H9 (cell line): ENCODE measurements around the gene SERPINB10. TPM values are rescaled to one million over a fixed set of nuclear protein-coding genes. Genes with fewer than 3 reads are reported as not detected.

ENCODE experiments used
- DNase-seq: peaks from one replicate; pipeline ENCODE4 v3.0.0-alpha.2; 2017
- H2AFZ ChIP-seq: one replicate; pipeline ENCODE4 v1.6.1; 2013; ENCODE audit warnings: mild to moderate bottlenecking, low read length, control low read depth, moderate library complexity
- H2AK5ac ChIP-seq: 2 replicates; pipeline ENCODE4 v1.6.1; 2013; ENCODE audit warnings: low read length, control low read depth, mixed read lengths; ENCODE audit not compliant: insufficient read length
- H2BK120ac ChIP-seq: one replicate; pipeline ENCODE4 v1.6.1; 2013; ENCODE audit warnings: low read depth, mild to moderate bottlenecking, low read length, control low read depth, inconsistent platforms; ENCODE audit not compliant: poor library complexity, severe bottlenecking
- H2BK12ac ChIP-seq: 2 replicates; pipeline ENCODE4 v1.6.1; 2013; ENCODE audit warnings: low read length, control low read depth, mixed read lengths, low read depth; ENCODE audit not compliant: insufficient read length
- H2BK15ac ChIP-seq: 2 replicates; pipeline ENCODE4 v1.6.1; 2013; ENCODE audit warnings: low read depth, low read length, control low read depth
- H2BK20ac ChIP-seq: one replicate; pipeline ENCODE4 v1.6.1; 2013; ENCODE audit warnings: low read depth, mild to moderate bottlenecking, low read length, control low read depth, inconsistent platforms; ENCODE audit not compliant: poor library complexity, severe bottlenecking
- H2BK5ac ChIP-seq: 2 replicates; pipeline ENCODE4 v1.6.1; 2013; ENCODE audit warnings: low read length, control low read depth, mixed read lengths; ENCODE audit not compliant: insufficient read length
- H3K14ac ChIP-seq: 2 replicates; pipeline ENCODE4 v1.6.1; 2013; ENCODE audit warnings: low read length, control low read depth; ENCODE audit not compliant: insufficient read depth
- H3K18ac ChIP-seq: 2 replicates; pipeline ENCODE4 v1.6.1; 2013; ENCODE audit warnings: low read depth, mild to moderate bottlenecking, mixed read lengths, low read length, control low read depth; ENCODE audit not compliant: insufficient read length
- H3K23ac ChIP-seq: 2 replicates; pipeline ENCODE4 v1.6.1; 2013; ENCODE audit warnings: low read length, control low read depth, mixed read lengths, low read depth; ENCODE audit not compliant: insufficient read length
- H3K23me2 ChIP-seq: 2 replicates; pipeline ENCODE4 v1.6.1; 2013; ENCODE audit warnings: low read depth, mild to moderate bottlenecking, mixed read lengths, low read length, control low read depth; ENCODE audit not compliant: insufficient read length, poor library complexity, severe bottlenecking
- H3K27ac ChIP-seq: 2 replicates; pipeline ENCODE4 v1.5.1; 2013; ENCODE audit warnings: low read length, control low read depth, mixed read lengths, low read depth; ENCODE audit not compliant: insufficient read length
- H3K27me3 ChIP-seq: 2 replicates; pipeline ENCODE4 v1.6.1; 2013; ENCODE audit warnings: low read length, control low read depth, inconsistent platforms; ENCODE audit not compliant: insufficient read depth
- H3K4ac ChIP-seq: 2 replicates; pipeline ENCODE4 v1.6.1; 2013; ENCODE audit warnings: low read depth, mild to moderate bottlenecking, control low read depth, inconsistent platforms, low read length, moderate library complexity
- H3K4me1 ChIP-seq: 2 replicates; pipeline ENCODE4 v1.6.1; 2013; ENCODE audit warnings: low read length, control low read depth, inconsistent platforms; ENCODE audit not compliant: insufficient read depth
- H3K4me2 ChIP-seq: 2 replicates; pipeline ENCODE4 v1.6.1; 2013; ENCODE audit warnings: low read length, control low read depth, mixed read lengths; ENCODE audit not compliant: insufficient read length, insufficient read depth
- H3K56ac ChIP-seq: 2 replicates; pipeline ENCODE4 v1.6.1; 2013; ENCODE audit warnings: low read depth, mild to moderate bottlenecking, mixed read lengths, low read length, control low read depth; ENCODE audit not compliant: insufficient read length
- H3K79me1 ChIP-seq: 2 replicates; pipeline ENCODE4 v1.6.1; 2013; ENCODE audit warnings: low read depth, mild to moderate bottlenecking, moderate library complexity, low read length, control low read depth, inconsistent platforms; ENCODE audit not compliant: insufficient read depth, poor library complexity, severe bottlenecking
- H3K79me2 ChIP-seq: 2 replicates; pipeline ENCODE4 v1.6.1; 2013; ENCODE audit warnings: low read length, control low read depth, inconsistent platforms; ENCODE audit not compliant: insufficient read depth
- H3K9ac ChIP-seq: 2 replicates; pipeline ENCODE4 v1.6.1; 2013; ENCODE audit warnings: low read length, control low read depth, mixed read lengths; ENCODE audit not compliant: insufficient read length; ENCODE audit errors: extremely low read depth
- H3K9me3 ChIP-seq: one replicate; pipeline ENCODE4 v1.6.1; 2013; ENCODE audit warnings: low read depth, low read length, inconsistent platforms; ENCODE audit not compliant: control insufficient read depth
- H3T11ph ChIP-seq: one replicate; pipeline ENCODE4 v1.6.1; 2013; ENCODE audit warnings: mild to moderate bottlenecking, low read length, control low read depth, inconsistent platforms
- H4K20me1 ChIP-seq: one replicate; pipeline ENCODE4 v1.6.1; 2013; ENCODE audit not compliant: control insufficient read depth, insufficient read length, insufficient read depth
- H4K5ac ChIP-seq: 2 replicates; pipeline ENCODE4 v1.6.1; 2013; ENCODE audit warnings: low read depth, mild to moderate bottlenecking, mixed read lengths, low read length, control low read depth; ENCODE audit not compliant: insufficient read length
- H4K8ac ChIP-seq: replicated peaks from 2 replicates; pipeline ENCODE4 v1.6.1; 2013; ENCODE audit warnings: low read length, control low read depth, mixed read lengths, low read depth; ENCODE audit not compliant: insufficient read length
- H4K91ac ChIP-seq: 2 replicates; pipeline ENCODE4 v1.6.1; 2013; ENCODE audit warnings: low read depth, mild to moderate bottlenecking, moderate library complexity, mixed read lengths, low read length, control low read depth; ENCODE audit not compliant: insufficient read length
- H3K27ac Mint-ChIP-seq, 3 experiments: 2 replicates in 2 of 3; 3 replicates in 1 of 3; pipeline ENCODE4 v1.8.0; 2020 to 2021; ENCODE audit warnings: mixed read lengths in 3 of 3, mild to moderate bottlenecking in 1 of 3, moderate library complexity in 1 of 3
- H3K27me3 Mint-ChIP-seq: 2 replicates; pipeline ENCODE4 v1.8.0; 2021; ENCODE audit warnings: low read depth, mild to moderate bottlenecking, moderate library complexity, mixed read lengths
- H3K36me3 Mint-ChIP-seq, 3 experiments: 2 replicates in 2 of 3; 3 replicates in 1 of 3; pipeline ENCODE4 v1.8.0; 2020 to 2021; ENCODE audit warnings: low read depth in 3 of 3, mixed read lengths in 3 of 3; ENCODE audit not compliant: insufficient read depth in 1 of 3
- H3K4me1 Mint-ChIP-seq, 2 experiments: 2 replicates each; pipeline ENCODE4 v1.8.0; 2020; ENCODE audit warnings: mixed read lengths in 2 of 2
- H3K4me3 Mint-ChIP-seq, 2 experiments: 2 replicates in 1 of 2; 3 replicates in 1 of 2; pipeline ENCODE4 v1.8.0; 2020 to 2021; ENCODE audit warnings: mild to moderate bottlenecking in 2 of 2, mixed read lengths in 2 of 2, moderate library complexity in 1 of 2
- H3K9me3 Mint-ChIP-seq, 2 experiments: 2 replicates in 1 of 2; 3 replicates in 1 of 2; pipeline ENCODE4 v1.8.0; 2020; ENCODE audit warnings: mild to moderate bottlenecking in 2 of 2, mixed read lengths in 2 of 2, moderate library complexity in 1 of 2
- WGBS: extraction: QIAGEN DNeasy Blood & Tissue Kit; methylation state at CpG from one replicate; pipeline ENCODE4 v1.1.7; 2013; ENCODE audit warnings: missing lambda C conversion rate, low lambda C conversion rate, mixed read lengths; ENCODE audit not compliant: insufficient read length; ENCODE audit errors: extremely low coverage; 5-methylcytosine and 5-hydroxymethylcytosine counted together
- total RNA-seq: library from RNA; stranded (reverse); gene quantifications from 2 replicates; pipeline ENCODE4 v1.2.1, GENCODE V29; 2021
- TF ChIP-seq, protein P1 (sequence below): fragments of 200-600 bp; sonication (generic); conservative IDR thresholded peaks from 3 replicates; pipeline ENCODE4 v1.8.0; 2021; ENCODE audit warnings: antibody characterized with exemption, mild to moderate bottlenecking

The SERPINB10 gene
- total RNA-seq, 1 experiment from 2014 or later = not detected

DNA sequence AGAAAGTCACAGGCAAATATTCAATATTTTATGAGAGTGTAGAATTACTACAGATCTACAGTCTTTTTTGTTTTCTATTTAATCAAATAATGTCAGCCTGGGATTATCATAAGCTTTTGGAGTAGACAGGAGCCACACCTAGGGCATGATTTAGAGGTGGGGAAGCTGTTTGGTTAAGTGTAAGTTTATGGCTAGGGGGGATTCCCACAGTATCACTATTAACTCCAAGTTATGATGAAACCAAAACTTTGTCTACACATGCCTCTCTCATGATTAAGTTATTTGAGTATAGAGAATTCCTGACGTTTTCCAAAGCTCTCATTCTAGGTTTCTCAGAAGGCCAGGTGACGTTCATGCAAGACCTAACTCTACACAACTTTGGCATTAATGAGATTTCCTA is 2.1 kb downstream of the SERPINB10 start:
- DNase-seq = no peak
- Mint-ChIP-seq H3K9me3 (peaks cover 0 to 11% of the 10 kb centered on the region in 2 experiments; a peak in 4 of 5 replicates), H3K27ac (no peak overlapping the region), H3K4me3 (no peak overlapping the region), H3K36me3 (peaks cover 0 to 8% (median 0%) of the 10 kb centered on the region in 3 experiments; a peak in 4 of 7 replicates), H3K4me1 (peaks cover 7 to 11% of the 10 kb centered on the region in 2 experiments), H3K27me3 (no peaks in the 10 kb centered on the region)
- no peak overlapping the region for H3K23ac ChIP-seq
- H3K27me3 ChIP-seq = no peaks in the 10 kb centered on the region
- H3K56ac ChIP-seq = no peak overlapping the region
- H3K4me1 ChIP-seq = no peaks in the 10 kb centered on the region
- no peak overlapping the region for H4K5ac ChIP-seq
- TF ChIP-seq, protein P1, sequence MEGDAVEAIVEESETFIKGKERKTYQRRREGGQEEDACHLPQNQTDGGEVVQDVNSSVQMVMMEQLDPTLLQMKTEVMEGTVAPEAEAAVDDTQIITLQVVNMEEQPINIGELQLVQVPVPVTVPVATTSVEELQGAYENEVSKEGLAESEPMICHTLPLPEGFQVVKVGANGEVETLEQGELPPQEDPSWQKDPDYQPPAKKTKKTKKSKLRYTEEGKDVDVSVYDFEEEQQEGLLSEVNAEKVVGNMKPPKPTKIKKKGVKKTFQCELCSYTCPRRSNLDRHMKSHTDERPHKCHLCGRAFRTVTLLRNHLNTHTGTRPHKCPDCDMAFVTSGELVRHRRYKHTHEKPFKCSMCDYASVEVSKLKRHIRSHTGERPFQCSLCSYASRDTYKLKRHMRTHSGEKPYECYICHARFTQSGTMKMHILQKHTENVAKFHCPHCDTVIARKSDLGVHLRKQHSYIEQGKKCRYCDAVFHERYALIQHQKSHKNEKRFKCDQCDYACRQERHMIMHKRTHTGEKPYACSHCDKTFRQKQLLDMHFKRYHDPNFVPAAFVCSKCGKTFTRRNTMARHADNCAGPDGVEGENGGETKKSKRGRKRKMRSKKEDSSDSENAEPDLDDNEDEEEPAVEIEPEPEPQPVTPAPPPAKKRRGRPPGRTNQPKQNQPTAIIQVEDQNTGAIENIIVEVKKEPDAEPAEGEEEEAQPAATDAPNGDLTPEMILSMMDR = no peak
- H4K91ac ChIP-seq = no peak overlapping the region
- H2BK12ac ChIP-seq = no peak overlapping the region
- no peak overlapping the region for H3K14ac ChIP-seq
- H3K23me2 ChIP-seq = no peaks in the 10 kb centered on the region
- H3K79me1 ChIP-seq = no peaks in the 10 kb centered on the region
- no peaks in the 10 kb centered on the region for H3K79me2 ChIP-seq
- no peak overlapping the region for H3K9ac ChIP-seq
- H2AFZ ChIP-seq = no peak overlapping the region
- no peak overlapping the region for H2BK5ac ChIP-seq
- WGBS = no CpG with 5 or more reads among the region's 2 CpGs
- H4K20me1 ChIP-seq = no peaks in the 10 kb centered on the region
- H2BK15ac ChIP-seq = no peak overlapping the region
- no peak overlapping the region for H3K27ac ChIP-seq
- no peaks in the 10 kb centered on the region for H3K9me3 ChIP-seq
- no peak overlapping the region for H3T11ph ChIP-seq
- no peak overlapping the region for H4K8ac ChIP-seq
- H2BK120ac ChIP-seq = no peak overlapping the region
- no peak overlapping the region for H3K18ac ChIP-seq
- H2BK20ac ChIP-seq = no peak overlapping the region
- no peak overlapping the region for H3K4ac ChIP-seq
- H2AK5ac ChIP-seq = no peak overlapping the region
- H3K4me2 ChIP-seq = no peak overlapping the region
